HG03439 (cell line): ENCODE results near the gene CPD.

Experiments
- ATAC-seq: cut with Tn5 transposase; IDR thresholded peaks from one replicate; pipeline ENCODE4 v1.9.1; 2021; ENCODE audit warnings: mild to moderate bottlenecking, moderate library complexity; ENCODE audit not compliant: unreplicated experiment

Gene CPD

DNA sequence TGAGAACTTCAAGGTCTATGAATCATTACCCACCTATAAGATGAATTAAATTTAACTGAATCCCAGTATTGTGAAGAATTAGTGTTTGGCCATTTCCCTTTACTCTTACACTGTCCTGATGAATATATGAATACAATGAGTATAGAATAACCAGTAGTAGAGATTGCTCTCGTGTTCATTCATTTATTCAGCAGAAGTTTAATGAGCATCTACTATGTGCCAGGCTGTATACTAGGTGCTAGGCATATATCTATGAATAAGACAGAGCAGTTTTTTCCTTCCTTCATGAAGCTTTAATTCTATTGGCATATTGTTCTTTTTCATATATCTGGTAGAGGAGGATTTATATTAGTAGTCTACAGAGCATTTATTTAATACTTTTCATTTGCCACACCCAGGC lies 104.4 kb downstream of the CPD start:
- no peak for ATAC-seq

- ATAC-seq: no peak
These were observed 115.1 kb downstream of the CPD start for GRCh38 chr17:30493780-30494179.

GRCh38 chr17:30495586-30495985 lies 116.9 kb downstream of the CPD start:
- no peak for ATAC-seq

DNA sequence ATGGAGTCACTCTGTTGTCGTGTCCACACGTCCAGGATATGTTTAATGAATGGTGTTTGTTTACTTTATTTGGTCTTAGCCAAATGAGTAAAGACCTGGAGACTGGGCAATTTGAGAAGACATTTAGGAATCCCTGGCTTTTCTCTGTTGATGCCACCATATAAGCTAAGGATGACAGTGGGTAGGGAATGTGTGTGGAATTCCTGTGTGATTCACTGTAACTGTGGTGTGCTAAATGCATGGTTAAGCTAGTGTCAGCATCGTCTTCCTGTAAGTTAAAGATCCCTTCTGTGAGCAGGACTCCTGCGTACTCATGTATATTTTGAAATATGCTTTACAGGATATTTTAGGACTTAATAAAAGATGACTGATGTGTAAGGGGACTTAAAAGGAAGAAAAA lies 124.8 kb downstream of the CPD start:
- ATAC-seq: no peak

- no peak for ATAC-seq
These were observed 127.2 kb downstream of the CPD start for GRCh38 chr17:30505868-30506417.

- ATAC-seq: no peak
These were observed 127.8 kb downstream of the CPD start for GRCh38 chr17:30506481-30506880.

GRCh38 chr17:30513346-30513745 lies 134.6 kb downstream of the CPD start:
- no peak for ATAC-seq

DNA sequence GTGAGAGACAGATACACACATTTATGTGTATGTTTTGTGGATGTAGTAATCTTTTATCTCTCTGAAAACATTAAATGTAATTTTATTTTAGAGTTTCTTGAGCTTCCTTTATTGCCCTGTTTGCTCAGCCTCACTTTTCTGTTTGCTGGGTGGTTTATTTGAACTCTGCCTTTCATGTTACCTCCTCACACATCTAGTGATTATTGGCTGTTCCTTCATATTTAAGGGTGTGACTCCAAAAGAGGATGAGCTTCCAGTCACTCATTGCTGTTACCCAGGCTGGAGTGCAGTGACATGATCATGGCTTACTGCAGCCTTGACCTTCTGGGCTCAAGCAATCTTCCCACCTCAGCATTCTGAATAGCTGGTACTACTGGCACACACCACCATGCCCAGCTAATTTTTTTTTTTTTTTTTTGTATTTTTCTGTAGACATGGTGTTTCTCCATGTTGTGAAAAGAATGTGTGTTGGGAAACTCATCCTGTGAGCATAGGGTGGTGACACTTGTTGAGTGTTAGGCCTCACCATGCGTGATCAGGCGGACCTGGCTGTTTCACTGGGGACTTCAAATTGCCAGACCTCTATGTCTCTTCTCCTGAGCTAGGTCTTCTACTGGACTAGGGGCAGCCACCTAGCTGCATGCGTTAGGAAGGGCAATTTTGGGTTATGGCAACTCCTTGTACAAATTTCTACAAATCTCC lies 136.3 kb downstream of the CPD start:
- ATAC-seq: no peak

DNA sequence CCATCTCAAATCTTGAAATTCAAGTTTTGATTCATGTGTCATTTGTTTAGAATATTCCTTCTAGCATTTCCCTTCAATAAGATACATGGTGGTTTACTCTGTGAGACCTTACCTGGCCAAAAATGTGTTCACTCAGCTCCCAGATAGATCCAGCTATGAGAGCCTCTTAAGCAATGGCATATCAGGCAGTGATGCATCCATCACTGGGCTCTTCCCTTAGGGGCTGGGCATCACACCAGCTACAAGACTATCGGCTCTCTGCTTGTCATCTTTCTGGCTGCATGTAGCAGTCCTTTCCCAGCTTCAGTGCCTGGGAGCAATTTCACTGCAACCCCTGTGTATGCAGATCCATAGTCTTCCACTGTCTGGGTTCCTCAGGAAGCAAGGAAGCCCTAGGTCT lies 139.1 kb downstream of the CPD start:
- no peak for ATAC-seq

- no peak for ATAC-seq
These were observed 140.4 kb downstream of the CPD start for GRCh38 chr17:30519166-30519565.
